ENCODE results near the gene OR8A1.

Gene OR8A1

GRCh38 chr11:124577716-124578427 lies 8.1 kb downstream of the OR8A1 start:
- Mint-ChIP-seq H3K4me3 (no peak overlapping the region), H3K4me1 (ENCODE audit: low read depth in 2 of 2) (no peaks in the 10 kb centered on the region), H3K27ac (no peak overlapping the region), H3K27me3 (peaks cover 13 to 43% of the 10 kb centered on the region in 2 donors), H3K9me3 (no peaks in the 10 kb centered on the region), H3K36me3 (ENCODE audit: insufficient read depth) (no peaks in the 10 kb centered on the region)
- no peak for ATAC-seq (replicated peaks)
- no peak for DNase-seq

- no peaks in the 10 kb centered on the region for H3K9me3 Mint-ChIP-seq
- H3K4me3 Mint-ChIP-seq = no peak overlapping the region
- ATAC-seq (replicated peaks) = no peak
- H3K27me3 Mint-ChIP-seq = peaks cover 13 to 43% of the 10 kb centered on the region in 2 donors
- no peaks in the 10 kb centered on the region for H3K36me3 Mint-ChIP-seq (ENCODE audit: insufficient read depth)
- no peaks in the 10 kb centered on the region for H3K4me1 Mint-ChIP-seq (ENCODE audit: low read depth in 2 of 2)
- no peak overlapping the region for H3K27ac Mint-ChIP-seq
- DNase-seq = no peak
Measured at GRCh38 chr11:124578761-124579160, 9.0 kb downstream of the OR8A1 start.

- DNase-seq = no peak
- Mint-ChIP-seq H3K36me3 (ENCODE audit: insufficient read depth) (no peaks in the 10 kb centered on the region), H3K9me3 (no peaks in the 10 kb centered on the region), H3K4me1 (ENCODE audit: low read depth in 2 of 2) (no peaks in the 10 kb centered on the region), H3K4me3 (no peak overlapping the region), H3K27ac (no peak overlapping the region), H3K27me3 (peaks cover 6 to 36% of the 10 kb centered on the region in 2 donors)
- ATAC-seq (replicated peaks) = no peak
Measured at GRCh38 chr11:124581817-124582216, 12.0 kb downstream of the OR8A1 start.

- DNase-seq (no peak), ATAC-seq (replicated peaks) (no peak)
- Mint-ChIP-seq H3K9me3 (no peaks in the 10 kb centered on the region), H3K27ac (no peak overlapping the region), H3K36me3 (ENCODE audit: insufficient read depth) (no peaks in the 10 kb centered on the region), H3K4me3 (no peak overlapping the region), H3K4me1 (ENCODE audit: low read depth in 2 of 2) (no peaks in the 10 kb centered on the region), H3K27me3 (peaks cover 14 to 43% of the 10 kb centered on the region in 2 donors)
Measured at GRCh38 chr11:124582565-124582964, 12.8 kb downstream of the OR8A1 start.

GRCh38 chr11:124583781-124584180 lies 14.0 kb downstream of the OR8A1 start:
- DNase-seq = no peak
- no peak overlapping the region for H3K4me3 Mint-ChIP-seq
- no peak for ATAC-seq (replicated peaks)
- no peaks in the 10 kb centered on the region for H3K9me3 Mint-ChIP-seq
- no peaks in the 10 kb centered on the region for H3K4me1 Mint-ChIP-seq (ENCODE audit: low read depth in 2 of 2)
- no peaks in the 10 kb centered on the region for H3K36me3 Mint-ChIP-seq (ENCODE audit: insufficient read depth)
- H3K27ac Mint-ChIP-seq = no peak overlapping the region
- peaks cover 20 to 41% of the 10 kb centered on the region in 2 donors for H3K27me3 Mint-ChIP-seq

GRCh38 chr11:124584681-124585372 lies 15.0 kb downstream of the OR8A1 start:
- Mint-ChIP-seq H3K36me3 (ENCODE audit: insufficient read depth) (no peaks in the 10 kb centered on the region), H3K4me1 (ENCODE audit: low read depth in 2 of 2) (no peaks in the 10 kb centered on the region), H3K4me3 (no peak overlapping the region), H3K9me3 (no peaks in the 10 kb centered on the region), H3K27ac (no peak overlapping the region), H3K27me3 (peaks cover 20 to 44% of the 10 kb centered on the region in 2 donors)
- ATAC-seq (replicated peaks) (no peak), DNase-seq (no peak)

- Mint-ChIP-seq H3K4me3 (no peak overlapping the region), H3K9me3 (no peaks in the 10 kb centered on the region), H3K4me1 (ENCODE audit: low read depth in 2 of 2) (no peaks in the 10 kb centered on the region), H3K36me3 (ENCODE audit: insufficient read depth) (no peaks in the 10 kb centered on the region), H3K27me3 (peaks cover 20 to 44% of the 10 kb centered on the region in 2 donors), H3K27ac (no peak overlapping the region)
- peak; percentile 4 to 15 (median 7) for DNase-seq
- ATAC-seq (replicated peaks) = no peak
Measured at GRCh38 chr11:124586238-124586860, 16.6 kb downstream of the OR8A1 start.

GRCh38 chr11:124591430-124591829 lies 21.6 kb downstream of the OR8A1 start:
- H3K9me3 Mint-ChIP-seq = no peaks in the 10 kb centered on the region
- H3K4me1 Mint-ChIP-seq (ENCODE audit: low read depth in 2 of 2) = no peaks in the 10 kb centered on the region
- peaks cover 3% of the 10 kb centered on the region for H3K36me3 Mint-ChIP-seq (ENCODE audit: insufficient read depth)
- no peak overlapping the region for H3K4me3 Mint-ChIP-seq
- H3K27me3 Mint-ChIP-seq = peaks cover 27 to 48% of the 10 kb centered on the region in 2 donors
- no peak overlapping the region for H3K27ac Mint-ChIP-seq
- ATAC-seq (replicated peaks) = no peak
- DNase-seq = no peak

- Mint-ChIP-seq H3K27me3 (peaks cover 28 to 46% of the 10 kb centered on the region in 2 donors), H3K4me1 (ENCODE audit: low read depth in 2 of 2) (no peaks in the 10 kb centered on the region), H3K4me3 (no peak overlapping the region), H3K9me3 (no peaks in the 10 kb centered on the region), H3K27ac (no peak overlapping the region), H3K36me3 (ENCODE audit: insufficient read depth) (peaks cover 3% of the 10 kb centered on the region)
- no peak for ATAC-seq (replicated peaks)
- no peak for DNase-seq
Measured at GRCh38 chr11:124592627-124593026, 22.8 kb downstream of the OR8A1 start.

GRCh38 chr11:124595302-124595701 lies 25.5 kb downstream of the OR8A1 start:
- Mint-ChIP-seq H3K27me3 (peaks cover 32 to 48% of the 10 kb centered on the region in 2 donors), H3K9me3 (no peaks in the 10 kb centered on the region), H3K36me3 (ENCODE audit: insufficient read depth) (peaks cover 3% of the 10 kb centered on the region), H3K4me1 (ENCODE audit: low read depth in 2 of 2) (no peaks in the 10 kb centered on the region), H3K27ac (no peak overlapping the region), H3K4me3 (no peak overlapping the region)
- ATAC-seq (replicated peaks) (no peak), DNase-seq (no peak)

GRCh38 chr11:124597626-124598025 lies 27.8 kb downstream of the OR8A1 start:
- H3K4me1 Mint-ChIP-seq (ENCODE audit: low read depth in 2 of 2) = no peaks in the 10 kb centered on the region
- H3K4me3 Mint-ChIP-seq = no peak overlapping the region
- no peak overlapping the region for H3K27ac Mint-ChIP-seq
- DNase-seq (no peak), ATAC-seq (replicated peaks) (no peak)
- peaks cover 51 to 64% of the 10 kb centered on the region in 2 donors for H3K27me3 Mint-ChIP-seq
- H3K36me3 Mint-ChIP-seq (ENCODE audit: insufficient read depth) = peaks cover 3% of the 10 kb centered on the region
- no peaks in the 10 kb centered on the region for H3K9me3 Mint-ChIP-seq

GRCh38 chr11:124600621-124601320 lies 31.0 kb downstream of the OR8A1 start:
- Mint-ChIP-seq H3K4me3 (no peak overlapping the region), H3K4me1 (ENCODE audit: low read depth in 2 of 2) (no peaks in the 10 kb centered on the region), H3K27ac (no peak overlapping the region), H3K36me3 (ENCODE audit: insufficient read depth) (peaks cover 3% of the 10 kb centered on the region), H3K9me3 (no peaks in the 10 kb centered on the region), H3K27me3 (peaks cover 51 to 59% of the 10 kb centered on the region in 2 donors)
- ATAC-seq (replicated peaks) (no peak), DNase-seq (no peak)

- no peaks in the 10 kb centered on the region for H3K9me3 Mint-ChIP-seq
Measured at GRCh38 chr11:124602193-124602592, 32.4 kb downstream of the OR8A1 start.

More at GRCh38 chr11:124602193-124602592, 32.4 kb downstream of the OR8A1 start:
- Mint-ChIP-seq H3K4me3 (no peak overlapping the region), H3K27ac (no peak overlapping the region), H3K27me3 (peaks cover 40 to 47% of the 10 kb centered on the region in 2 donors), H3K4me1 (ENCODE audit: low read depth in 2 of 2) (no peaks in the 10 kb centered on the region), H3K36me3 (ENCODE audit: insufficient read depth) (no peaks in the 10 kb centered on the region)
- DNase-seq (no peak), ATAC-seq (replicated peaks) (no peak)

Measured in effector memory CD8-positive, alpha-beta T cell (primary cell).